Lower leg skin (tissue), 3 donors: ENCODE results near the gene LRP3.

Source experiments
- CTCF ChIP-seq, 3 donors: fragments of 450-650 bp; IDR thresholded peaks; one replicate each; pipeline ENCODE4 v1.5.1; 2016; ENCODE audit warnings: antibody characterized with exemption in 3 of 3, mild to moderate bottlenecking in 3 of 3, moderate library complexity in 2 of 3
- POLR2A ChIP-seq, 2 donors: fragments of 450-650 bp; IDR thresholded peaks; one replicate each; pipeline ENCODE4 v1.6.1; 2016 to 2017; ENCODE audit warnings: antibody characterized with exemption in 2 of 2, mild to moderate bottlenecking in 1 of 2, moderate library complexity in 1 of 2

DNA sequence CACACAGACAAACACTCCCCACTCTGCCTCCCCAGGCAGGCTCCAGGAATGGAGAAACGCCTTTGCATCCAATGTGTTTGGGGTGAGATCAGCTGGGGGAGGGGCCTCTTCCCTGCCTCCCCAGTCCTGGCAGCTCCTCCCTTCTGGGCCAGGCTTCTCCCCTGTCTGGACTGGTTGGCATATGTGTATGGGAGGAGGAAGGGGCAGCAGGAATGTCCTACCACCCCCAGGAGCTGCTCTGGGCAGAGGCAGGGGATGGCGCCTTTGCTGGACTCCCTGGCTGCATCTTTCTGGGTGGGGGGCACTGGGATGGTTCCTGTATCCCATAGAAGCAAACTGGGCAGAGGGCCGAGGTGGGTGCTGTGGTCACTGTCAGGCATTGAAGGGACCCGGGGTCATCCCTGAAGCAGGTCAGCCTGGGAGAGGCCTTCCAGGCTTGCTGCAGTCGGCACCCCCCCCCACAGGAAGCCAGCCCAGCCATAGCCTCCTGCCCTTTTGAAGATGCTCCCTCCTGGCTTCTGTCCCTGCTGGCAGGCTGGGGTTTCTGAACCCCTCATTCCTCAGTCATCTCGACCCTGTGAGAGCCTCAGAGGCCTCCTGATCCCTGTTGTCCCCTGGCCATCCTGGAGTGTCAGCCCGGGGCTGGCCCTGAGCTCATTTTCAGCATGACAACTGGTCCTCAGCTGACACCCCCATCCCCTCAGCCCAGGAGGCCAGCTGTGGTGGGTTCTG, 52.7 kb downstream of the LRP3 start:
- no peak for TF ChIP-seq CTCF (IDR thresholded peaks at IDR 0.05)
- no peak for TF ChIP-seq POLR2A (IDR thresholded peaks at IDR 0.05)
